Esophagus squamous epithelium (tissue), 5 donors: Measurements from ENCODE around the gene FAM20C. TPM values are rescaled to one million over a fixed set of nuclear protein-coding genes. Genes with fewer than 3 reads are reported as not detected.

ENCODE experiments used
- DNase-seq: peaks from one replicate; lab custom pipeline; 2025; lab: John Stamatoyannopoulos, UW
- H3K27ac ChIP-seq, 4 donors: fragments of 200-600 bp; sonication (generic); one replicate each; pipeline ENCODE4 v1.5.1; 2016 to 2019; ENCODE audit warnings: mild to moderate bottlenecking in 1 of 4
- H3K27me3 ChIP-seq, 4 donors: fragments of 200-600 bp; sonication (generic); 1 replicate in 3 of 4; 2 replicates in 1 of 4; pipeline versions ENCODE4 v1.5.1 to v1.6.0; 2017 to 2021; ENCODE audit warnings: antibody characterized with exemption in 1 of 4
- H3K36me3 ChIP-seq, 3 donors: fragments of 200-600 bp; sonication (generic); one replicate each; pipeline ENCODE4 v1.5.1; 2016 to 2019
- H3K4me1 ChIP-seq, 3 donors: fragments of 200-600 bp; sonication (generic); one replicate each; pipeline ENCODE4 v1.5.1; 2017 to 2019
- H3K4me3 ChIP-seq, 4 donors: fragments of 200-600 bp; sonication (generic); 1 replicate in 3 of 4; 2 replicates in 1 of 4; pipeline ENCODE4 v1.5.1; 2016 to 2019; ENCODE audit warnings: mild to moderate bottlenecking in 2 of 4, moderate library complexity in 1 of 4
- H3K9me3 ChIP-seq, 3 donors: fragments of 200-600 bp; sonication (generic); one replicate each; pipeline ENCODE4 v1.5.1; 2016 to 2019
- POLR2A ChIP-seq, 4 donors: fragments of 450-650 bp; IDR thresholded peaks; one replicate each; pipeline ENCODE4 v1.6.1; 2017; ENCODE audit warnings: antibody characterized with exemption in 4 of 4, mild to moderate bottlenecking in 4 of 4, moderate library complexity in 3 of 4
- WGBS, 2 donors: methylation state at CpG; one replicate each; pipeline ENCODE4 v1.1.5; 2018; 5-methylcytosine and 5-hydroxymethylcytosine counted together
- intact Hi-C: fragments of 100-400 bp; cut with DNase I; formaldehyde crosslinking; loops from one replicate; pipeline ENCODE4 v1.15.0; 2022
- total RNA-seq, 4 donors: library from RNA; depleted of rRNA; stranded (reverse); fragments of >200 nt; gene quantifications; one replicate each; pipeline ENCODE4 v1.1.0, GENCODE V29; 2016
- TF ChIP-seq, protein P1 (sequence below), 6 experiments: fragments of 450-650 bp in 4 of 6; fragments of 200-600 bp in 2 of 6; sonication (generic) in 2 of 6; IDR thresholded peaks; one replicate each; pipeline ENCODE4 v1.5.1; 2016 to 2019; ENCODE audit warnings: antibody characterized with exemption in 6 of 6, mild to moderate bottlenecking in 4 of 6, moderate library complexity in 4 of 6
- donor health status: DM: yes; HTN: yes; CAD: no.

FAM20C gene
- total RNA-seq, 4 donors from 2014 or later: 8.5 to 16.0 (median 13.7) TPM

DNA sequence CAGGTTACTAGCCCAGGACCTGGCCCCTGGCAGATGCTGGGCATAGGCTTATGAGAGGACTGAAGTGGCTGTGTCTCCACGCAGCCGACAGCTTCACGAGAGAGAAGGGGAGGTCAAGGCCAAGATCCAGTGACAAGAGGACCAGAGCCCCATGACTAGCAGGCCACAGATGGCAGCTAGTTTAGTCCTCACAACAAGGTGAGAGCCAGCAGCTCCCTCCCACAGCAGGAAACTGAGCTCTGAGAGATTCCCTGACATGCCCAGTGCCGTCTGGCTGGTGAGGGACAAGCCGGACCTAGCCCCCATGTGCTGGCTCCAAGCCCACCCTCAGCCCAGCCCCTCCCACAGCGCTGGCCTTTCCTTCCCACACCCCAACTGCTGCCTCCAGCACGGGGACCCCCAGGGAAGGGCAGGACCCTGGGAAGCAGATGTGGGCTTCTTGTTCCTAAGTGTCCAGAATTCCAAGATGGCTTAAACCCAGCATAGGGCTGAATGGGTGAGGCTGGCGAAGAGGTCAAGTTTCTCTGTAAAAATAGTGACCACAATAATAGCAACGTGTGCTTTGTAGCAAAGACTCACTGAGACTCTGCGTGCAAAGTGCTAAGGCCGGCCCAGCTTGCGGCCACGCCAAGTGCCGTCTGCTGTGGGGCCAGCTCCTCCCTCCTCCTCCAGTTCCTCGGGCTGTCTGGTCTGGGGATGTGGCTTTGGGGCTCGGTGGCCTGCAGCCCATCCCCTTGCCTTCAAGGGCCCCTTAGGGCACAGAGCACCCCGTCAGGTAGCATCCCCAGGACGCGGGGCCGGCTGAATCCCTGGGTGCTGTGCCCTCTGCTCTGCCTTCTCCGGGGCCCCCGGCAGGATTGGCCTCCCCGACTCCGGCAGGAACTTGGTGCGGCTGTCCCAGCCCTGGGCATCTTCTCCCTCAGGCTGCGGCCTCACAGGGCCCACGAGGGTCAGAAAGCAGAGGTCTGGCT is 7.8 kb upstream of the FAM20C start:
- H3K9me3 ChIP-seq: no peaks in the 10 kb centered on the region
- H3K27ac ChIP-seq: peak overlapping the region in 2 of 4 donors; percentile 41 to 48
- no peak overlapping the region for H3K4me3 ChIP-seq
- DNase-seq: no peak
- TF ChIP-seq POLR2A (IDR thresholded peaks at IDR 0.05): no peak
- TF ChIP-seq, protein P1, sequence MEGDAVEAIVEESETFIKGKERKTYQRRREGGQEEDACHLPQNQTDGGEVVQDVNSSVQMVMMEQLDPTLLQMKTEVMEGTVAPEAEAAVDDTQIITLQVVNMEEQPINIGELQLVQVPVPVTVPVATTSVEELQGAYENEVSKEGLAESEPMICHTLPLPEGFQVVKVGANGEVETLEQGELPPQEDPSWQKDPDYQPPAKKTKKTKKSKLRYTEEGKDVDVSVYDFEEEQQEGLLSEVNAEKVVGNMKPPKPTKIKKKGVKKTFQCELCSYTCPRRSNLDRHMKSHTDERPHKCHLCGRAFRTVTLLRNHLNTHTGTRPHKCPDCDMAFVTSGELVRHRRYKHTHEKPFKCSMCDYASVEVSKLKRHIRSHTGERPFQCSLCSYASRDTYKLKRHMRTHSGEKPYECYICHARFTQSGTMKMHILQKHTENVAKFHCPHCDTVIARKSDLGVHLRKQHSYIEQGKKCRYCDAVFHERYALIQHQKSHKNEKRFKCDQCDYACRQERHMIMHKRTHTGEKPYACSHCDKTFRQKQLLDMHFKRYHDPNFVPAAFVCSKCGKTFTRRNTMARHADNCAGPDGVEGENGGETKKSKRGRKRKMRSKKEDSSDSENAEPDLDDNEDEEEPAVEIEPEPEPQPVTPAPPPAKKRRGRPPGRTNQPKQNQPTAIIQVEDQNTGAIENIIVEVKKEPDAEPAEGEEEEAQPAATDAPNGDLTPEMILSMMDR (IDR thresholded peaks at IDR 0.05): no peak
- intact Hi-C loops: no loop called here
- H3K36me3 ChIP-seq: no peaks in the 10 kb centered on the region
- peaks cover 0 to 10% (median 0%) of the 10 kb centered on the region in 3 donors for H3K4me1 ChIP-seq
- H3K27me3 ChIP-seq: peaks cover 0 to 40% (median 0%) of the 10 kb centered on the region in 4 donors
- WGBS, 2 donors: 41 to 66% methylated on average over 12 to 14 of the region's 27 CpGs

DNA sequence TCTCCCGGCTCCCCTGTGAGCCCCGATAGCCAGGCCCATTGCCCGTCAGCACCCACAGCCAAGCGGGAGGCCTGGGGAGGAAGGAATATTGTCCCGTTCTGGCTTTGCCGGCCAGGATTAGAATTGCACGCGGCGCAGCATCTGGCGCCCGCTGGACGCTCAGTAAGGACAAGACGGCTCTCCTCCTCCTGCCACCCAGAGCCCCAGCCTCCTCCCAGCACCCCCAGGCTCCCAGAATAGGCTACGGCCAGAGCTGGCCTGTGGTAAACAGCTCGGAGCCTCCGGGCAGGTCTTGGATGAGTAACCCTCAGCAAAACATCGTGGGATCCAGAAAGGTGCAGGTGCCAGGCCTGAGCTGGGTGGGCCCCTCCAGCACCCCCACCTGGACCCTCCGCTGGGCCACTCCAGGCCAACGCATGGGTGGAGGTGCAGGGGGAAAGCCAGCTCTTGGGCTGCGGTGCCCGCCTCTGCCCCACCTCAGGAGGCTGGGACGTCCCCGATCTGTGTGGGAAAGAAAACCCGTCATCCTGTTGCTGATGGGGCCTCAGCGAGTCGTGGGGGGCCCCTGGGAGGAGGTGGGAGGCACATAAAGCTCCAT is 5.8 kb upstream of the FAM20C start:
- H3K27me3 ChIP-seq: peaks cover 0 to 41% (median 0%) of the 10 kb centered on the region in 4 donors
- peaks cover 6 to 20% (median 6%) of the 10 kb centered on the region in 3 donors for H3K4me1 ChIP-seq
- H3K36me3 ChIP-seq: no peaks in the 10 kb centered on the region
- DNase-seq: no peak
- no peak for TF ChIP-seq POLR2A (IDR thresholded peaks at IDR 0.05)
- TF ChIP-seq, protein P1 (IDR thresholded peaks at IDR 0.05): no peak
- no peak overlapping the region for H3K4me3 ChIP-seq
- WGBS, 2 donors: 79 to 86% methylated on average over 2 to 15 of the region's 26 CpGs
- no peaks in the 10 kb centered on the region for H3K9me3 ChIP-seq
- intact Hi-C loops: no loop called here
- H3K27ac ChIP-seq: no peak overlapping the region

DNA sequence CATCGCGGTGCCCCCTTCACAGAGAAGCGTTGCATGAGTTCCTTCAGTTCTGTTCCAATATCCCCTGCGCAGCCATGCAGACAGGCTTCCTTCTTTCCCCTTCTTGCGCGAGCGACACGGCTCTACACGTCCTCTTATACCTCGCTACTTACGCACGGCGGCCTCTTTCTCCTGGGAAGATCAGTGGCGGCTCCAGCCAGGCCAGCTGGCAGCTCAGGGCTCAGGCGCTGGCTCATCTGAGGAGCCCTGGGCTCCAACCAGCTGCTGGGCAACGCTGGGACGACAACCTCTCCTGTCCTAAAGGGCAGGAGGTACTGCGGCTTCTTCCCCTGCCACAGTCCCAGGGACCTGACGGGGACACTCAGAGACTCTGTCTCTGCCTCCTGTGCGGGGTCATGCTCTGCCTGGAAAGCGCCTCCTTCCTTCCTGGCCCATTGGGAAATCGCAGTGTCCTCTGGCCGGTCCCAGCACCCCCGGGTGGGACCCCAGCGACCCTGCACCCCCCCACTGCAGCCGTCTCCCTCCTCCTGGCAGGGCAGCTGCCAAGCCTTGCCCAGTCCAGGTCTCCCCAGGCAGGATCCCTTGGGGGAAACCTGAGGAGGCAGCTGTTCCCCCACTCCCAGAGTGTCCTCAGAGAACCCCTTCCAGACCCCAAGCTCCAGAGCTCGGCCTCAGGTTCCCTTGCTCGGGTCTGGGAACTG is 5.0 kb upstream of the FAM20C start:
- no peaks in the 10 kb centered on the region for H3K36me3 ChIP-seq
- no peak overlapping the region for H3K4me3 ChIP-seq
- no peak overlapping the region for H3K27ac ChIP-seq
- peaks cover 0 to 47% (median 0%) of the 10 kb centered on the region in 4 donors for H3K27me3 ChIP-seq
- 82 to 90% methylated on average over 12 to 13 of the region's 28 CpGs for WGBS, 2 donors
- no peak for TF ChIP-seq POLR2A (IDR thresholded peaks at IDR 0.05)
- TF ChIP-seq, protein P1 (IDR thresholded peaks at IDR 0.05): no peak
- DNase-seq: no peak
- intact Hi-C loops: no loop called here
- peaks cover 8 to 27% (median 8%) of the 10 kb centered on the region in 3 donors for H3K4me1 ChIP-seq
- H3K9me3 ChIP-seq: no peaks in the 10 kb centered on the region

DNA sequence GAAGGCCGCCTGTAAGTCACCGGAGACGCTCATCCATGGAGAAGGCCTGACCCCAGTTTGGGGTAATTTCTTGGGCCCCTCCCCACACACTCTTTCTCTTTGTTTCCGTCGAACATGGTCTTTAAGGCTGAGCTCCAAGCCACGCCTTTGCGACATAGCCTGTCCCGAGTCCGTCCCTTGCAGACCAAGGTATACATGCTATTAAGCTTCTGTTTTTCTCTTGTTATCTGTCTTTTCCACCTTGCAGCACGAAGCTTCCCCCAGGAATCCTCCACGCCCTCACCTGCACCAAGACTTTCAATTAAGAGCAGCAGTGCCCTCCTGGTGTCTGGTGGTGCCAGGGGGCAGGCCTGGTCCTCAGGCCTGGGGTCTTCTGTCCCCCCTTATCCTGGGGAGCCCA is 4.2 kb upstream of the FAM20C start:
- no peaks in the 10 kb centered on the region for H3K9me3 ChIP-seq
- no peak for TF ChIP-seq POLR2A (IDR thresholded peaks at IDR 0.05)
- TF ChIP-seq, protein P1 (IDR thresholded peaks at IDR 0.05): no peak
- intact Hi-C loops: no loop called here
- 76 to 89% methylated on average over 11 of the region's 11 CpGs for WGBS, 2 donors
- H3K4me1 ChIP-seq: peaks cover 8 to 30% (median 10%) of the 10 kb centered on the region in 3 donors
- no peak for DNase-seq
- H3K27ac ChIP-seq: no peak overlapping the region
- H3K4me3 ChIP-seq: no peak overlapping the region
- peaks cover 0 to 48% (median 0%) of the 10 kb centered on the region in 4 donors for H3K27me3 ChIP-seq
- H3K36me3 ChIP-seq: no peaks in the 10 kb centered on the region
